Measurements from ENCODE around the gene MXD1. TPM values are rescaled to one million over a fixed set of nuclear protein-coding genes. Genes with fewer than 3 reads are reported as not detected.

Gene MXD1
- total RNA-seq, 3 donors from 2014 or later = 98.6 to 202 (median 122) TPM

GRCh38 chr2:69943000-69943842 is 28.3 kb downstream of the MXD1 start:
- no peak for TF ChIP-seq CTCF (IDR thresholded peaks at IDR 0.05)
- intact Hi-C loops (cut with DNase I, micrococcal nuclease) = no loop called here
- no peak for ATAC-seq
- no peak for DNase-seq
- Histone ChIP-seq H3K4me3 (no peak overlapping the region), H3K9me3 (no peaks in the 10 kb centered on the region), H3K36me3 (ENCODE audit: low read depth) (peaks cover 8% of the 10 kb centered on the region), H3K4me1 (ENCODE audit: low read depth) (no peaks in the 10 kb centered on the region)

- intact Hi-C loops (cut with DNase I, micrococcal nuclease) = no loop called here
- no peaks in the 10 kb centered on the region for H3K9me3 ChIP-seq
- no peak for ATAC-seq
- TF ChIP-seq CTCF (IDR thresholded peaks at IDR 0.05) = no peak
- no peaks in the 10 kb centered on the region for H3K4me1 ChIP-seq (ENCODE audit: low read depth)
- H3K36me3 ChIP-seq (ENCODE audit: low read depth) = peaks cover 3% of the 10 kb centered on the region
- no peak for DNase-seq
- H3K4me3 ChIP-seq = no peak overlapping the region
Measured at GRCh38 chr2:69943843-69944525, 29.1 kb downstream of the MXD1 start.

GRCh38 chr2:69944756-69945155 is 29.8 kb downstream of the MXD1 start:
- DNase-seq = no peak
- Histone ChIP-seq H3K36me3 (ENCODE audit: low read depth) (no peaks in the 10 kb centered on the region), H3K4me3 (no peak overlapping the region), H3K4me1 (ENCODE audit: low read depth) (no peaks in the 10 kb centered on the region), H3K9me3 (no peaks in the 10 kb centered on the region)
- ATAC-seq = peak; percentile 5
- intact Hi-C loops (cut with DNase I, micrococcal nuclease) = no loop called here
- TF ChIP-seq CTCF (IDR thresholded peaks at IDR 0.05) = no peak

- H3K9me3 ChIP-seq = no peaks in the 10 kb centered on the region
- intact Hi-C loops (cut with DNase I, micrococcal nuclease) = no loop called here
- no peak for TF ChIP-seq CTCF (IDR thresholded peaks at IDR 0.05)
- ATAC-seq = peak; percentile 48
- no peak overlapping the region for H3K4me3 ChIP-seq
- no peaks in the 10 kb centered on the region for H3K4me1 ChIP-seq (ENCODE audit: low read depth)
- DNase-seq = no peak
- no peaks in the 10 kb centered on the region for H3K36me3 ChIP-seq (ENCODE audit: low read depth)
Measured at GRCh38 chr2:69945441-69945840, 30.5 kb downstream of the MXD1 start.

- H3K9me3 ChIP-seq = no peaks in the 10 kb centered on the region
- no peaks in the 10 kb centered on the region for H3K4me1 ChIP-seq (ENCODE audit: low read depth)
- no peaks in the 10 kb centered on the region for H3K36me3 ChIP-seq (ENCODE audit: low read depth)
- intact Hi-C loops (cut with DNase I, micrococcal nuclease) = no loop called here
- no peak for TF ChIP-seq CTCF (IDR thresholded peaks at IDR 0.05)
- DNase-seq = no peak
- no peak overlapping the region for H3K4me3 ChIP-seq
- no peak for ATAC-seq
Measured at GRCh38 chr2:69945941-69946340, 31.0 kb downstream of the MXD1 start.
